VCaP (cell line): ENCODE measurements around the gene SCN10A.

ENCODE experiments used
- H3K27ac ChIP-seq: fragments of 450-650 bp; 2 replicates; pipeline ENCODE4 v1.5.1; 2017
- CTCF ChIP-seq: fragments of 450-650 bp; conservative IDR thresholded peaks from 2 replicates; pipeline ENCODE4 v1.5.1; 2017; ENCODE audit warnings: mild to moderate bottlenecking, moderate library complexity

The SCN10A gene

GRCh38 chr3:38706961-38707360, 109.1 kb downstream of the SCN10A start:
- no peak overlapping the region for H3K27ac ChIP-seq
- no peak for TF ChIP-seq CTCF

GRCh38 chr3:38702231-38702630, 113.8 kb downstream of the SCN10A start:
- H3K27ac ChIP-seq: no peak overlapping the region
- TF ChIP-seq CTCF: no peak

- no peak for TF ChIP-seq CTCF
- H3K27ac ChIP-seq: no peak overlapping the region
Observed at GRCh38 chr3:38698760-38699159, 117.3 kb downstream of the SCN10A start.

- no peak overlapping the region for H3K27ac ChIP-seq
- no peak for TF ChIP-seq CTCF
Observed at GRCh38 chr3:38698061-38698460, 118.0 kb downstream of the SCN10A start.

GRCh38 chr3:38696034-38696433, 120.0 kb downstream of the SCN10A start:
- no peak overlapping the region for H3K27ac ChIP-seq
- TF ChIP-seq CTCF: no peak

GRCh38 chr3:38690185-38690584, 125.8 kb downstream of the SCN10A start:
- H3K27ac ChIP-seq: no peak overlapping the region
- no peak for TF ChIP-seq CTCF

- TF ChIP-seq CTCF: no peak
- H3K27ac ChIP-seq: no peak overlapping the region
Observed at GRCh38 chr3:38689774-38690173, 126.2 kb downstream of the SCN10A start.

- H3K27ac ChIP-seq: no peak overlapping the region
- no peak for TF ChIP-seq CTCF
Observed at GRCh38 chr3:38689346-38689745, 126.7 kb downstream of the SCN10A start.
